Sigmoid colon (tissue), 7 donors: Measurements from ENCODE around the gene KIF7. TPM values are rescaled to one million over a fixed set of nuclear protein-coding genes. Genes with fewer than 3 reads are reported as not detected.

Experiments used
- DNase-seq: peaks from one replicate; pipeline ENCODE4 v3.0.0-alpha.2; 2019
- H3K27ac ChIP-seq, 4 donors: fragments of 200-600 bp; sonication (generic); one replicate each; pipeline ENCODE4 v1.5.1; 2016 to 2019; ENCODE audit warnings: mild to moderate bottlenecking in 1 of 4
- H3K27me3 ChIP-seq, 3 donors: fragments of 200-600 bp; sonication (generic); one replicate each; pipeline ENCODE4 v1.5.1; 2019; ENCODE audit warnings: mild to moderate bottlenecking in 1 of 3
- H3K36me3 ChIP-seq, 4 donors: fragments of 200-600 bp; sonication (generic); one replicate each; pipeline ENCODE4 v1.5.1; 2016 to 2019
- H3K4me1 ChIP-seq, 4 donors: fragments of 200-600 bp; sonication (generic); one replicate each; pipeline ENCODE4 v1.5.1; 2017 to 2019
- H3K4me3 ChIP-seq, 4 donors: fragments of 200-600 bp; sonication (generic); one replicate each; pipeline ENCODE4 v1.5.1; 2017 to 2019; ENCODE audit warnings: mild to moderate bottlenecking in 2 of 4, moderate library complexity in 1 of 4
- H3K9me3 ChIP-seq, 4 donors: fragments of 200-600 bp in 3 of 4; sonication (generic) in 3 of 4; one replicate each; pipeline versions ENCODE4 v1.5.1 to v1.6.1; 2013 to 2019
- CTCF ChIP-seq, 4 experiments: fragments of 450-650 bp in 3 of 4; fragments of 200-600 bp in 1 of 4; IDR thresholded peaks; one replicate each; pipeline ENCODE4 v1.5.1; 2016 to 2019; ENCODE audit warnings: antibody characterized with exemption in 4 of 4, mild to moderate bottlenecking in 3 of 4, moderate library complexity in 2 of 4
- EP300 ChIP-seq, 4 donors: sonication (generic); formaldehyde crosslinking; IDR thresholded peaks; one replicate each; pipeline ENCODE4 v1.6.1; 2017; ENCODE audit warnings: antibody characterized with exemption in 4 of 4
- POLR2A ChIP-seq, 2 donors: fragments of 450-650 bp; IDR thresholded peaks; one replicate each; pipeline ENCODE4 v1.6.1; 2016; ENCODE audit warnings: antibody characterized with exemption in 2 of 2, mild to moderate bottlenecking in 2 of 2, moderate library complexity in 2 of 2
- POLR2AphosphoS5 ChIP-seq, 4 donors: sonication (generic); formaldehyde crosslinking; IDR thresholded peaks; one replicate each; pipeline ENCODE4 v1.6.1; 2017; ENCODE audit warnings: antibody characterized with exemption in 4 of 4
- WGBS, 2 donors: extraction: QIAGEN DNeasy Blood & Tissue Kit; methylation state at CpG; one replicate each; pipeline ENCODE4 v1.1.7; 2013; 5-methylcytosine and 5-hydroxymethylcytosine counted together
- intact Hi-C: fragments of 100-400 bp; cut with DNase I; formaldehyde crosslinking; loops from one replicate; pipeline ENCODE4 v1.15.1; 2023
- polyA plus RNA-seq, 3 donors: library from polyadenylated mRNA; stranded (reverse); fragments of 200-250 nt; gene quantifications; one replicate each; pipeline ENCODE4 v1.2.3, GENCODE V29; 2013
- total RNA-seq, 4 donors: library from RNA; depleted of rRNA; stranded (reverse); fragments of >200 nt; gene quantifications; one replicate each; pipeline ENCODE4 v1.1.0, GENCODE V29; 2016
- donor health status: healthy with polysubstance abuse.
- donor health status: Bipolar disorder and iron deficiency.
- donor health status: healthy.

Gene KIF7
- total and polyA plus RNA-seq, 7 donors: 0.46 to 15.2 (median 5.4) TPM

DNA sequence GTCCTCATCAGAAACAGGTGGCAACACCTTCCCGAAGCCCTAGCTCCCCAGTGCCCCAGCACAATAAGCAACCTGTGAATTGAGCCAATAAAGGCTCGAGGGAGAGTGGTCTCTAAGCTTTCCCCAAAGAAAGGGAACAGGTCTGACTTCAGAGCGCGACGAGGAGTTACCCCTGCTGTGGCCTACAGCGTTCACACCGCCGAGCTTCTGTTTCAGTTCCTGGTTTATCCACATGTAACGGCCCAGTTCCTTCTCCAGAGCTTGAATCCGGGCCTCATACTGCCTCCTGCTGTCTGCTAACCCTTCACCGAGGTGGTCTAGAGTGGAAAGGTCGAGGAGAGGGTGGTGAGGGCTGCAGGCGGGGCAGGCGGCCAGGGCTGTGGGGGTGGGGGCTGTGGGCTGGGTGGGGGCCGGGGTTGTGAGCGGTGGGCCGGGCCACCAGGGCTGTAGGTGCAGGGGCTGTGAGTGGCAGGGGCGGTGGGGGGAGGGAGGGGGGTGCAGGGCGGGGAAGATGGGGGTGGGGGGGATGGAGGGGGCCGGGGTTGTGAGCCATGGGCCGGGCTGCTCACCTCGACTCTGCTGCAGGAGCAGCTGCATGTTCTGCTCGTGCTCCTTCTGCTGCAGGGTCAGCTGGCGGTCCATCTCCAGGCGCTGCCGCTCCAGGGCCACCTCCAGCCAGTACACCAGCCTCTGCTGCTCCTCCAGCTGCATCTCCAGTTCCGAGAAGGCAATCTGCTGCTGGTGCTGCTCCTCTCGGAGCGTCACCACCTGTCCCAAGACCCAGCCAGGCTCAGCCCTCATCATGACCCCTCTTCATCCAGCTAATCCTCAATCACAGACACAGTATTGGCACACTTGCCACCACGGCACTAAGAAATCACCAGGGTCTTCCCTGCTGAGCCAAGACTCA is 26.2 kb downstream of the KIF7 start:
- H3K36me3 ChIP-seq: peaks cover 20 to 87% (median 43%) of the 10 kb centered on the region in 4 donors
- no peaks in the 10 kb centered on the region for H3K4me1 ChIP-seq
- H3K27me3 ChIP-seq: no peaks in the 10 kb centered on the region
- intact Hi-C loops: no loop called here
- no peak overlapping the region for H3K4me3 ChIP-seq
- WGBS, 2 donors: 94% methylated on average over 30 of the region's 30 CpGs
- no peak overlapping the region for H3K27ac ChIP-seq
- TF ChIP-seq EP300 (IDR thresholded peaks at IDR 0.05) (no peak), POLR2AphosphoS5 (IDR thresholded peaks at IDR 0.05) (no peak), CTCF (IDR thresholded peaks at IDR 0.05) (no peak), POLR2A (IDR thresholded peaks at IDR 0.05) (no peak)
- no peak for DNase-seq
- H3K9me3 ChIP-seq: no peaks in the 10 kb centered on the region

- no peaks in the 10 kb centered on the region for H3K9me3 ChIP-seq
- 89 to 93% methylated on average over 21 of the region's 21 CpGs for WGBS, 2 donors
- DNase-seq: no peak
- no peaks in the 10 kb centered on the region for H3K4me1 ChIP-seq
- intact Hi-C loops: no loop called here
- no peak overlapping the region for H3K27ac ChIP-seq
- H3K27me3 ChIP-seq: no peaks in the 10 kb centered on the region
- TF ChIP-seq POLR2A (IDR thresholded peaks at IDR 0.05): no peak
- no peak overlapping the region for H3K4me3 ChIP-seq
- H3K36me3 ChIP-seq: peaks cover 20 to 79% (median 41%) of the 10 kb centered on the region in 4 donors
These were observed 27.0 kb downstream of the KIF7 start for GRCh38 chr15:89628301-89628700.

DNA sequence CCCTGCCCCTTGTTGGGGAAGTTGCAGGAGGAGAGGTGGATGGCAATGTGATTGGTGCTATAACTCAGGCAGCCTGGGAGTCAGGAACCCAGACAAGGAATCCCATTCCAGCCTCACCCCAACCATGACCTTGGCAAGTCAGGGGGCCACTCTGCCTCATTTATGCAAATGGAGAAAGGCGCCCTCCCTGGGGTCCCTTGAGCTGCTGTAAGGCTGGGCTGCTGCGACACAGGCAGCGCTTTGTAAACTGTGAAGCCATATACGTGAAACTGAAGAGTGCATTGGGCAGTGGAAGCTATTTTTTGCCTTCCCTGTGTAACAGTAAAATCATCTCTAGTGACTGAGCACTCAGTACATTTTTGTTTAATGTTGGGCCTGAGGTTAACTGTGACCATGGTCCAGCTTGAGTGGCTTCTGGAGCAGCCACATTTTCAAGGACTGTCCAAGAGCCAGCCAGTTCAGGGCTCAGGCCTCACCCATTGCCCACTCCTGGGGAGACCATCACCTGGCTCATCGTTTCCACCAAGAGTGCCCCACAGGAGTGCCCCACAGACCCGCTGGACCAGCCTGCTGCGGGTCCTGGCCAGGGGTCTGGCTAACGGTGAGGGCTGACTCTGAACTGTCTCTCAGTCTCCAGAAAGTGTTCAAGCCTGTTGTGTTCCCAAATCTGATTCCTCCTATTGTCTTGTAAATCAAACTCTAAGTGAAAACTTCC is 27.9 kb downstream of the KIF7 start:
- intact Hi-C loops: no loop called here
- Histone ChIP-seq H3K4me1 (no peaks in the 10 kb centered on the region), H3K36me3 (peaks cover 20 to 70% (median 37%) of the 10 kb centered on the region in 4 donors), H3K27ac (no peak overlapping the region), H3K4me3 (no peak overlapping the region), H3K27me3 (no peaks in the 10 kb centered on the region), H3K9me3 (no peaks in the 10 kb centered on the region)
- TF ChIP-seq POLR2A (IDR thresholded peaks at IDR 0.05): no peak
- no peak for TF ChIP-seq POLR2AphosphoS5 (IDR thresholded peaks at IDR 0.05)
- no peak for TF ChIP-seq EP300 (IDR thresholded peaks at IDR 0.05)
- no peak for TF ChIP-seq CTCF (IDR thresholded peaks at IDR 0.05)
- 96% methylated on average over 8 of the region's 8 CpGs for WGBS, 2 donors
- no peak for DNase-seq

DNA sequence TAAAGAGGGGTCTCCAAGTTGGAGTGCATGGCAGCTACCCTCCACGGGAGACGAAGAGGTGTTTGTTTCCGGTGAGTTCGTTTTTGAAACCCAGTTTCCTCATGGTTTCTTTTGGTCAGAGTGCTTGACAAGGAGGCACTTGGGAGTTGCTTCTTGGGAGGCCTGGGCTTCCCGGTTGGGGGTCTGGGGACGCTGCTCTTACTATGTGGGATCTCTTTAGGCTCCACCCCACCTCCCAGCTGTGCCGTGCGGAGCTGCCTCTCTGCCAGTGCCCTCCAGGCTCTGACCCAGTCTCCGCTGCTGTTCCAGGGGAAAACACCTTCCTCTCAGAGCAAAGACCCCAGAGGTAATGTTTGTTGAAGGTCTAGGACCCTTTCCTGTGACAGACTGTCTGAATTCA is 29.6 kb downstream of the KIF7 start:
- no peak overlapping the region for H3K4me3 ChIP-seq
- peaks cover 11 to 53% (median 20%) of the 10 kb centered on the region in 4 donors for H3K36me3 ChIP-seq
- H3K27me3 ChIP-seq: no peaks in the 10 kb centered on the region
- TF ChIP-seq EP300 (IDR thresholded peaks at IDR 0.05): no peak
- TF ChIP-seq CTCF (IDR thresholded peaks at IDR 0.05): no peak
- 94 to 95% methylated on average over 9 of the region's 9 CpGs for WGBS, 2 donors
- H3K27ac ChIP-seq: no peak overlapping the region
- DNase-seq: no peak
- H3K9me3 ChIP-seq: no peaks in the 10 kb centered on the region
- no peaks in the 10 kb centered on the region for H3K4me1 ChIP-seq
- intact Hi-C loops: no loop called here

GRCh38 chr15:89623165-89623564 is 32.1 kb downstream of the KIF7 start:
- Histone ChIP-seq H3K36me3 (peaks cover 0 to 30% (median 4%) of the 10 kb centered on the region in 4 donors), H3K27ac (no peak overlapping the region), H3K4me1 (no peaks in the 10 kb centered on the region), H3K9me3 (no peaks in the 10 kb centered on the region), H3K27me3 (no peaks in the 10 kb centered on the region), H3K4me3 (no peak overlapping the region)
- DNase-seq: no peak
- WGBS, 2 donors: 81 to 89% methylated on average over 1 of the region's 1 CpG
- intact Hi-C loops: no loop called here
- TF ChIP-seq POLR2A (IDR thresholded peaks at IDR 0.05) (no peak), CTCF (IDR thresholded peaks at IDR 0.05) (no peak), POLR2AphosphoS5 (IDR thresholded peaks at IDR 0.05) (no peak), EP300 (IDR thresholded peaks at IDR 0.05) (no peak)
